Spleen (tissue), 11 donors: ENCODE results near the gene FAM110A. TPM values are rescaled to one million over a fixed set of nuclear protein-coding genes. Genes with fewer than 3 reads are reported as not detected.

Experiments
- DNase-seq: peaks from one replicate; pipeline ENCODE4 v3.0.0-alpha.2; 2020
- H3K27ac ChIP-seq, 8 donors: fragments of 200-600 bp; sonication (generic) in 7 of 8; 1 replicate in 4 of 8; 2 replicates in 4 of 8; pipeline versions ENCODE4 v1.5.0 to v1.8.0; 2016 to 2021; ENCODE audit warnings: inconsistent platforms in 4 of 8, mild to moderate bottlenecking in 4 of 8, moderate library complexity in 1 of 8
- H3K27me3 ChIP-seq, 7 donors: fragments of 200-600 bp; sonication (generic) in 6 of 7; replicated peaks in 1 of 7; 1 replicate in 4 of 7; 2 replicates in 3 of 7; pipeline versions ENCODE4 v1.5.0 to v1.8.0; 2016 to 2021; ENCODE audit warnings: inconsistent platforms in 3 of 7, mild to moderate bottlenecking in 1 of 7
- H3K36me3 ChIP-seq, 6 donors: fragments of 200-600 bp; sonication (generic) in 5 of 6; 1 replicate in 4 of 6; 2 replicates in 2 of 6; pipeline versions ENCODE4 v1.5.0 to v1.8.0; 2016 to 2021; ENCODE audit warnings: inconsistent platforms in 2 of 6
- H3K4me1 ChIP-seq, 6 donors: fragments of 200-600 bp; sonication (generic) in 5 of 6; 1 replicate in 3 of 6; 2 replicates in 3 of 6; pipeline versions ENCODE4 v1.5.0 to v1.8.0; 2016 to 2021; ENCODE audit warnings: inconsistent platforms in 3 of 6
- H3K4me3 ChIP-seq, 8 donors: fragments of 200-600 bp; sonication (generic) in 7 of 8; 1 replicate in 4 of 8; 2 replicates in 4 of 8; pipeline versions ENCODE4 v1.5.0 to v1.8.0; 2016 to 2021; ENCODE audit warnings: inconsistent platforms in 4 of 8, mild to moderate bottlenecking in 4 of 8, moderate library complexity in 2 of 8
- H3K9me3 ChIP-seq, 8 donors: fragments of 200-600 bp; sonication (generic) in 7 of 8; 1 replicate in 4 of 8; 2 replicates in 4 of 8; pipeline versions ENCODE4 v1.5.0 to v1.8.0; 2016 to 2021; ENCODE audit warnings: inconsistent platforms in 4 of 8
- CTCF ChIP-seq, 11 experiments: fragments of 200-600 bp in 7 of 11; fragments of 450-650 bp in 4 of 11; sonication (generic) in 4 of 11; IDR thresholded peaks in 8 of 11; conservative IDR thresholded peaks in 3 of 11; 1 replicate in 7 of 11; 2 replicates in 4 of 11; pipeline versions ENCODE4 v1.4.0 to v1.8.0; 2016 to 2021; ENCODE audit warnings: antibody characterized with exemption in 11 of 11, inconsistent platforms in 4 of 11, mild to moderate bottlenecking in 1 of 11
- POLR2A ChIP-seq, 3 donors: fragments of 450-650 bp; IDR thresholded peaks; one replicate each; pipeline ENCODE4 v1.5.1; 2017; ENCODE audit warnings: antibody characterized with exemption in 3 of 3, mild to moderate bottlenecking in 1 of 3
- POLR2AphosphoS5 ChIP-seq, 3 donors: sonication (generic); formaldehyde crosslinking; IDR thresholded peaks; one replicate each; pipeline ENCODE4 v1.5.1; 2017; ENCODE audit warnings: antibody characterized with exemption in 3 of 3
- WGBS, 5 donors: extraction: QIAGEN DNeasy Blood & Tissue Kit in 3 of 5; methylation state at CpG; one replicate each; pipeline versions ENCODE4 v1.1.5 to v1.1.7; 2013 to 2018; 5-methylcytosine and 5-hydroxymethylcytosine counted together
- intact Hi-C: fragments of 100-400 bp; cut with DNase I; formaldehyde crosslinking; loops from one replicate; pipeline ENCODE4 v1.15.0; 2023; ENCODE audit warnings: low total_unique reads
- polyA plus RNA-seq, 3 donors: library from polyadenylated mRNA; stranded (reverse); fragments of 200-250 nt; gene quantifications; one replicate each; pipeline ENCODE4 v1.2.1, GENCODE V29; 2013
- total RNA-seq, 7 donors: library from RNA; depleted of rRNA in 3 of 7; stranded (reverse); fragments of >200 nt in 3 of 7; fragmentation: NEBNext Ultra II Directional in 4 of 7; extraction: Animal tissue kit (Norgen Biotek cat#: 25700) in 4 of 7; gene quantifications; one replicate each; pipeline versions ENCODE4 v1.1.0 to v1.2.1, GENCODE V29; 2016 to 2021
- donor health status: healthy with polysubstance abuse.
- donor health status: DM: no; HTN: no; CAD: no; lungs with moderate emphysema.
- donor health status: DM: no; HTN: no; CAD: no.
- donor health status: Bipolar disorder and iron deficiency.
- donor health status: healthy.
- donor health status: DM: no; HTN: no; CAD: no.
- donor health status: DM: yes; HTN: yes; CAD: no.

Gene FAM110A
- total and polyA plus RNA-seq, 10 donors, result 11.3 to 32.0 (median 23.2) TPM

- Histone ChIP-seq H3K27ac (no peak overlapping the region), H3K4me1 (peaks cover 40 to 100% (median 86%) of the 10 kb centered on the region in 6 donors), H3K36me3 (peaks cover 0 to 32% (median 0%) of the 10 kb centered on the region in 6 donors), H3K27me3 (peaks cover 0 to 18% (median 6%) of the 10 kb centered on the region in 7 donors), H3K4me3 (peak overlapping the region in 7 of 8 donors; percentile 12 to 68 (median 32)), H3K9me3 (peaks cover 0 to 7% (median 0%) of the 10 kb centered on the region in 8 donors)
- WGBS, 5 donors, result 25 to 53% (median 33%) methylated on average over 36 to 62 of the region's 62 CpGs
- TF ChIP-seq POLR2A (IDR thresholded peaks at IDR 0.05) (no peak), POLR2AphosphoS5 (IDR thresholded peaks at IDR 0.05) (peak in 1 of 3 donors; percentile 6), CTCF (IDR thresholded peaks at IDR 0.05 in 8 of 11, conservative IDR thresholded peaks at IDR 0.05 in 3 of 11) (no peak)
- intact Hi-C loops, result no loop called here
- peak; percentile 79 for DNase-seq
Observed at GRCh38 chr20:841568-842546, 8.3 kb downstream of the FAM110A start.

GRCh38 chr20:842547-842940, 9.0 kb downstream of the FAM110A start:
- DNase-seq, result no peak
- no peak for TF ChIP-seq CTCF (IDR thresholded peaks at IDR 0.05 in 8 of 11, conservative IDR thresholded peaks at IDR 0.05 in 3 of 11)
- TF ChIP-seq POLR2A (IDR thresholded peaks at IDR 0.05), result no peak
- peaks cover 0 to 18% (median 6%) of the 10 kb centered on the region in 7 donors for H3K27me3 ChIP-seq
- peak overlapping the region in 1 of 8 donors; percentile 68 for H3K4me3 ChIP-seq
- peaks cover 0 to 32% (median 0%) of the 10 kb centered on the region in 6 donors for H3K36me3 ChIP-seq
- peaks cover 0 to 7% (median 0%) of the 10 kb centered on the region in 8 donors for H3K9me3 ChIP-seq
- no peak overlapping the region for H3K27ac ChIP-seq
- WGBS, 5 donors, result 70 to 87% (median 80%) methylated on average over 2 of the region's 2 CpGs
- intact Hi-C loops, result no loop called here
- peaks cover 46 to 100% (median 86%) of the 10 kb centered on the region in 6 donors for H3K4me1 ChIP-seq

- intact Hi-C loops, result no loop called here
- Histone ChIP-seq H3K27ac (peak overlapping the region in 4 of 8 donors; percentile 24 to 78 (median 76)), H3K9me3 (no peaks in the 10 kb centered on the region), H3K4me3 (peak overlapping the region in 1 of 8 donors; percentile 53), H3K4me1 (peaks cover 49 to 100% (median 81%) of the 10 kb centered on the region in 6 donors), H3K27me3 (peaks cover 0 to 18% (median 6%) of the 10 kb centered on the region in 7 donors), H3K36me3 (peaks cover 0 to 41% (median 0%) of the 10 kb centered on the region in 6 donors)
- WGBS, 5 donors, result 71 to 79% (median 76%) methylated on average over 8 to 9 of the region's 9 CpGs
- DNase-seq, result peak; percentile 80
- no peak for TF ChIP-seq POLR2AphosphoS5 (IDR thresholded peaks at IDR 0.05)
- TF ChIP-seq CTCF (IDR thresholded peaks at IDR 0.05 in 8 of 11, conservative IDR thresholded peaks at IDR 0.05 in 3 of 11), result no peak
- no peak for TF ChIP-seq POLR2A (IDR thresholded peaks at IDR 0.05)
Observed at GRCh38 chr20:843912-844311, 10.4 kb downstream of the FAM110A start.
